Gastroesophageal sphincter (tissue), 4 donors: Measurements from ENCODE around the gene CSHL1. TPM values are rescaled to one million over a fixed set of nuclear protein-coding genes. Genes with fewer than 3 reads are reported as not detected.
"Not testable (repeated sequence)": the region's sequence is repeated elsewhere in the genome, so short reads cannot be mapped to it uniquely, and the experiment has no call there.

Source experiments
- ATAC-seq: fragments of 150-250 bp; one replicate; pipeline ENCODE4 v1.9.1; 2016; ENCODE audit warnings: mild to moderate bottlenecking, moderate library complexity
- H3K27ac ChIP-seq, 4 donors: fragments of 200-600 bp; sonication (generic) in 3 of 4; 1 replicate in 3 of 4; 2 replicates in 1 of 4; pipeline ENCODE4 v1.5.1; 2016 to 2019
- H3K27me3 ChIP-seq: fragments of 200-600 bp; sonication (generic); one replicate; pipeline ENCODE4 v1.5.1; 2019
- H3K36me3 ChIP-seq, 2 donors: fragments of 200-600 bp; sonication (generic); one replicate each; pipeline ENCODE4 v1.5.1; 2019; ENCODE audit warnings: control low read depth in 1 of 2
- H3K4me1 ChIP-seq, 3 donors: fragments of 200-600 bp; sonication (generic); 1 replicate in 2 of 3; 2 replicates in 1 of 3; pipeline ENCODE4 v1.5.1; 2016 to 2019; ENCODE audit warnings: control low read depth in 2 of 3
- H3K4me3 ChIP-seq, 2 donors: fragments of 200-600 bp; sonication (generic); one replicate each; pipeline ENCODE4 v1.5.1; 2019; ENCODE audit warnings: mild to moderate bottlenecking in 1 of 2, moderate library complexity in 1 of 2
- H3K9me3 ChIP-seq, 3 donors: fragments of 200-600 bp; sonication (generic); one replicate each; pipeline ENCODE4 v1.5.1; 2017 to 2019; ENCODE audit warnings: control low read depth in 2 of 3
- EP300 ChIP-seq: sonication (generic); formaldehyde crosslinking; IDR thresholded peaks from one replicate; pipeline ENCODE4 v1.6.1; 2017; ENCODE audit warnings: antibody characterized with exemption, mild to moderate bottlenecking
- POLR2A ChIP-seq, 2 donors: fragments of 450-650 bp; IDR thresholded peaks; one replicate each; pipeline ENCODE4 v1.6.1; 2017; ENCODE audit warnings: antibody characterized with exemption in 2 of 2, mild to moderate bottlenecking in 2 of 2, moderate library complexity in 1 of 2
- POLR2AphosphoS5 ChIP-seq: sonication (generic); formaldehyde crosslinking; IDR thresholded peaks from one replicate; pipeline ENCODE4 v1.6.1; 2017; ENCODE audit warnings: antibody characterized with exemption
- WGBS, 2 donors: methylation state at CpG; one replicate each; pipeline ENCODE4 v1.1.5; 2018; ENCODE audit warnings: low coverage in 1 of 2; 5-methylcytosine and 5-hydroxymethylcytosine counted together
- total RNA-seq, 4 donors: library from RNA; depleted of rRNA; stranded (reverse); fragments of >200 nt; gene quantifications; one replicate each; pipeline ENCODE4 v1.1.0, GENCODE V29; 2016
- TF ChIP-seq, protein P1 (sequence below), 4 experiments: fragments of 200-600 bp in 2 of 4; fragments of 450-650 bp in 2 of 4; sonication (generic) in 1 of 4; IDR thresholded peaks; one replicate each; pipeline ENCODE4 v1.5.1; 2017 to 2019; ENCODE audit warnings: antibody characterized with exemption in 4 of 4, mild to moderate bottlenecking in 2 of 4, moderate library complexity in 2 of 4

Gene CSHL1
- total RNA-seq, 4 donors from 2014 or later: not detected

- no peaks in the 10 kb centered on the region for H3K36me3 ChIP-seq
- 95 to 100% methylated on average over 2 of the region's 2 CpGs for WGBS, 2 donors
These were observed 15.1 kb upstream of the CSHL1 start for GRCh38 chr17:63926164-63926563.

DNA sequence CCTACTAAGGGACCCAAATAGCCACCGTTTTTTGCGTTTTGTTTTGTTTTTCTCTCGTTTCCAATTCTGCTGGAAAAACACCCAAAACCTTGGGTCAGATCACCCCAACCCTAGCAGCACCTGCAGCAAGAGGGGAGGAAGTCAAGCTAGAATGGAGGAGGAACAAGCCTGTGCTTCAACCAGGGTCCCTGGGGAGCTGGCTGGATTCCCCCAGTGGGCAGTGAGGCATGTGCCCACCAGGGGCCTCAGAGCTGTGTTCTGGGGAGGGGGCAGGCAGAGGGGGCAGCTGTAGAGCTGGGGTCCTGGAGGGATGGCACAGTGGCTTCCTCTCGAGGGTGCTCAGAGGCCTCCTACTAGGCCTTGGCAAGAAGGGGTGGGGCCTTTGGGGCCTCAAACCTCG lies 14.6 kb upstream of the CSHL1 start:
- H3K27me3 ChIP-seq: no peaks in the 10 kb centered on the region
- no peak overlapping the region for H3K4me3 ChIP-seq
- H3K36me3 ChIP-seq: no peaks in the 10 kb centered on the region
- ATAC-seq: no peak
- no peak overlapping the region for H3K27ac ChIP-seq
- no peaks in the 10 kb centered on the region for H3K4me1 ChIP-seq
- TF ChIP-seq, protein P1, sequence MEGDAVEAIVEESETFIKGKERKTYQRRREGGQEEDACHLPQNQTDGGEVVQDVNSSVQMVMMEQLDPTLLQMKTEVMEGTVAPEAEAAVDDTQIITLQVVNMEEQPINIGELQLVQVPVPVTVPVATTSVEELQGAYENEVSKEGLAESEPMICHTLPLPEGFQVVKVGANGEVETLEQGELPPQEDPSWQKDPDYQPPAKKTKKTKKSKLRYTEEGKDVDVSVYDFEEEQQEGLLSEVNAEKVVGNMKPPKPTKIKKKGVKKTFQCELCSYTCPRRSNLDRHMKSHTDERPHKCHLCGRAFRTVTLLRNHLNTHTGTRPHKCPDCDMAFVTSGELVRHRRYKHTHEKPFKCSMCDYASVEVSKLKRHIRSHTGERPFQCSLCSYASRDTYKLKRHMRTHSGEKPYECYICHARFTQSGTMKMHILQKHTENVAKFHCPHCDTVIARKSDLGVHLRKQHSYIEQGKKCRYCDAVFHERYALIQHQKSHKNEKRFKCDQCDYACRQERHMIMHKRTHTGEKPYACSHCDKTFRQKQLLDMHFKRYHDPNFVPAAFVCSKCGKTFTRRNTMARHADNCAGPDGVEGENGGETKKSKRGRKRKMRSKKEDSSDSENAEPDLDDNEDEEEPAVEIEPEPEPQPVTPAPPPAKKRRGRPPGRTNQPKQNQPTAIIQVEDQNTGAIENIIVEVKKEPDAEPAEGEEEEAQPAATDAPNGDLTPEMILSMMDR (IDR thresholded peaks at IDR 0.05): no peak
- TF ChIP-seq EP300 (no peak), POLR2A (IDR thresholded peaks at IDR 0.05) (no peak), POLR2AphosphoS5 (no peak)
- no peaks in the 10 kb centered on the region for H3K9me3 ChIP-seq
- WGBS, 2 donors: 67 to 92% methylated on average over 2 to 3 of the region's 5 CpGs

More at GRCh38 chr17:63926164-63926563, 15.1 kb upstream of the CSHL1 start:
- Histone ChIP-seq H3K27me3 (no peaks in the 10 kb centered on the region), H3K27ac (no peak overlapping the region), H3K4me3 (no peak overlapping the region), H3K9me3 (no peaks in the 10 kb centered on the region), H3K4me1 (peaks cover 0 to 5% (median 0%) of the 10 kb centered on the region in 3 donors)
- ATAC-seq: no peak
- TF ChIP-seq, protein P1 (IDR thresholded peaks at IDR 0.05): no peak
- no peak for TF ChIP-seq POLR2AphosphoS5
- no peak for TF ChIP-seq POLR2A (IDR thresholded peaks at IDR 0.05)

GRCh38 chr17:63922402-63922801 lies 11.3 kb upstream of the CSHL1 start:
- not testable (repeated sequence) for H3K4me3 ChIP-seq, H3K27ac ChIP-seq, H3K36me3 ChIP-seq, H3K9me3 ChIP-seq, H3K4me1 ChIP-seq, ATAC-seq
- 75 to 80% methylated on average over 6 to 9 of the region's 9 CpGs for WGBS, 2 donors
- peaks cover 19% of the 10 kb centered on the region for H3K27me3 ChIP-seq

DNA sequence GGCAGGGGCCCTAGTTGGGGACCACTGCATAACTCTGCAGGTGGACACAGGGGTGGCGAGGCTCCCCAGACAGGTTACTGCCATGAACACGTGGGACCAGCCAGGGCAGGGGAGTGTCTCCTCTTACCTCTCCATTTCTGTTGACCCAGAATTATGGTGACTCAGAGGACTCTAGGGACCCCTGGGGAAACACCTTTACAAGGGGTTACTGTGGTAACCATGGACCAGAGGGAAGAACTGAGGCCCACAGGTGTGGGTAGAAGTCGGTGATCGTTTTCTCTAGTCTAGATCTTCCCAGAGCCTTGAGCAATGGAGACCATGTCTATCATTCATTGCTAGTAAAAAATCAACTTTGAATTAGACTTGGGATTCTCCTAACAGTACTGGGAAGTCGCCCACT lies 9.7 kb upstream of the CSHL1 start:
- peaks cover 20% of the 10 kb centered on the region for H3K27me3 ChIP-seq
- not testable (repeated sequence) for H3K4me1 ChIP-seq, H3K27ac ChIP-seq, H3K4me3 ChIP-seq, H3K9me3 ChIP-seq, ATAC-seq, H3K36me3 ChIP-seq
- WGBS, 2 donors: 80% methylated on average over 1 of the region's 5 CpGs; no CpG with 5 or more reads in 1 of the 2 donors

- H3K27ac ChIP-seq, H3K4me1 ChIP-seq, H3K36me3 ChIP-seq, ATAC-seq, H3K4me3 ChIP-seq, H3K9me3 ChIP-seq: not testable (repeated sequence)
- H3K27me3 ChIP-seq: peaks cover 20% of the 10 kb centered on the region
- 61 to 75% methylated on average over 3 to 5 of the region's 6 CpGs for WGBS, 2 donors
These were observed 9.0 kb upstream of the CSHL1 start for GRCh38 chr17:63920050-63920449.

- no peaks in the 10 kb centered on the region for H3K36me3 ChIP-seq
- H3K27me3 ChIP-seq: peaks cover 20% of the 10 kb centered on the region
- peak; percentile 70 for ATAC-seq
- no peaks in the 10 kb centered on the region for H3K9me3 ChIP-seq
- H3K4me1 ChIP-seq: peaks cover 0 to 7% (median 0%) of the 10 kb centered on the region in 3 donors
- no peak for TF ChIP-seq POLR2AphosphoS5
- TF ChIP-seq, protein P1 (IDR thresholded peaks at IDR 0.05): peak in 2 of 4 experiments; percentile 90 to 92
- H3K27ac ChIP-seq: no peak overlapping the region
- WGBS, 2 donors: 8% methylated on average over 2 of the region's 8 CpGs; no CpG with 5 or more reads in 1 of the 2 donors
- no peak overlapping the region for H3K4me3 ChIP-seq
These were observed 8.3 kb upstream of the CSHL1 start for GRCh38 chr17:63919311-63919723.

DNA sequence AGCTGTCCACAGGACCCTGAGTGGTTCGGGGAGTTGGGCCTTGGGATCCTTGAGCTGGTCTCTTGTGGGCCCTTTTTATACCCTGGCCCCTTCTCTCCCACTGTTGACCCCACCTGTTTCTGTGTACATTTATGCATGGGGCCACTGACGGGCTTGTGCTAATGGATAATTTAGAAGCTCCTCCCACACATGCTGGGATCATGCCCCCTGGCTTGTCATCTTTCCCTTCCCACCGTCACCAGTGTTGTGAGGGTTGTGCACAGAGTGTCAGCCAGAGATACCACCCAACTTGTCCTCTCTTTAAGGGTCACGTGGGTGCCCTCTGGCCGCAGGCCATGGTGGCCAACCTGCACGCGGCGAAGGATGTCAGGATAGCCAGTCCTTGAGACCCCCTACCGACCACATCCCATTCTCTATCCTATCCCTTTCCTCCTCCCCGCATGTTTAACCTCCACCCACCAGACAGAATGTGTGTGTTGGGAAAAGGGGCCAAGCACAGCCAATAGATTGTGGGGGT lies 7.8 kb upstream of the CSHL1 start, which contains the start of gene GH1:
TSS of gene GH1 (minus strand) at position 51 of the 517 bp plus-strand sequence. CDS start 63 bp downstream, outside the sequence.
- H3K36me3 ChIP-seq, ATAC-seq, H3K27ac ChIP-seq, H3K9me3 ChIP-seq, H3K4me3 ChIP-seq, H3K4me1 ChIP-seq: not testable (repeated sequence)
- peaks cover 20% of the 10 kb centered on the region for H3K27me3 ChIP-seq
- WGBS, 2 donors: 34 to 58% methylated on average over 2 to 7 of the region's 10 CpGs
